ENCODE results near the gene NUPR1.
"Not testable (repeated sequence)": the region's sequence is repeated elsewhere in the genome, so short reads cannot be mapped to it uniquely, and the experiment has no call there.

Gene NUPR1, protein sequence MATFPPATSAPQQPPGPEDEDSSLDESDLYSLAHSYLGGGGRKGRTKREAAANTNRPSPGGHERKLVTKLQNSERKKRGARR

DNA sequence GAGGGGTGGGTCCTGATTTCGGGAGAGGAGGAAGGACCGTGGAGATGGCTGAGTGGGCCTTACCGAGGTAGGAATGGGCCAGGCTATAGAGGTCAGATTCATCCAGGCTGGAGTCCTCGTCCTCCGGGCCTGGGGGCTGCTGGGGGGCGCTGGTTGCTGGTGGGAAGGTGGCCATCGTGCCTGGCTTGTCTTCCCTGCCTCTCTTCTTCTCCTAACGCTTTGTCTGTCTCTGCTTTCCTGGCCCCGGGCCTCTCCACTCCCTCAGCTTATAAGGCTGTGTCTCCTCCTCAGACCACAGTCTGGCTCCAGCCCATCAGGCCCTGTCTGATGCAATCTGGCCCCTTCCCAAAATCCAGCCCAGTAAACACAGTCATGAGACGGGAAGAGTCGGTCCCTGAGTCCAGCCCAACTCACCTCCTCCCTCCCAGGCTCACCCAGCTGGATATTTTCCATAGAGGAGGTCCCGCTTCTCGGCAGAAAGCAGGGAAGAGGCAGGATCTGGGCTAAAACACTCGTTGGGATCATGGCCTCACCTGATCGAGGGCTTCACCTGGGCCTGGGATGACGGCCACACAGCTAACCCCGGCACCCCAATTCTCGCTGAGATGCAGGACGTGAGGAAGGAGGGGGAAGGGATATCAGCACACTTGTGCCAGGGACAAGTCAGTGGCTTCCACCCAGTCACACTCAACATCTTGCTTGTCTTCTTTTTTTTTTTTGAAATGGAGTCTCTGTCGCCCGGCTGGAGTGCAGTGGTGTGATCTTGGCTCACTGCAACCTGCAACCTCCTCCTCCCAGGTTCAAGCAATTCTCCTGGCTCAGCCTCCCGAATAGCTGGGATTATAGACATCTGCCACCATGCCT lies at the start of gene NUPR1:
NUPR1 (minus strand) TSS at position 242 of the 864 bp plus-strand sequence; CDS start at position 175, 67 bp downstream.
- no peak for DNase-seq

DNA sequence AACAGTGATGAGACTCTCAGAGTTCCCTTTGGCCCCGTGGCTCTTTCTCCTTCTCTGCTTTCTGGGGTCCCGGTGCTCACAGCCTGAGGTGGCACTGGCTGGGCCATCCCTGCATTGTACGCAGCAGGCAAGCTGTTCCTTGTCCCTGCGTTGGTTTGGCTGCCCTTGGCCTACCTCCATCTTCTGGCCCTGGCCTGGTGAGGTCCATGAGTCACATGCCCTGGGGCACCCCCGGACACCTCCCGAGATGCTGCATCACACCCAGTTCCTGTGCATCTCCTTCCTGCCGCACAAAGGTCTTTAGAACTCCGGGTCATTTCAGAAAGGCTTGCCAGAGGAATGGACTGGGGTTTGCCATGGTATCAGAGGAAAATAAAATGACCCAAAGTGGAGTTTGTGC lies 48.6 kb upstream of the NUPR1 start:
- DNase-seq: no peak

DNA sequence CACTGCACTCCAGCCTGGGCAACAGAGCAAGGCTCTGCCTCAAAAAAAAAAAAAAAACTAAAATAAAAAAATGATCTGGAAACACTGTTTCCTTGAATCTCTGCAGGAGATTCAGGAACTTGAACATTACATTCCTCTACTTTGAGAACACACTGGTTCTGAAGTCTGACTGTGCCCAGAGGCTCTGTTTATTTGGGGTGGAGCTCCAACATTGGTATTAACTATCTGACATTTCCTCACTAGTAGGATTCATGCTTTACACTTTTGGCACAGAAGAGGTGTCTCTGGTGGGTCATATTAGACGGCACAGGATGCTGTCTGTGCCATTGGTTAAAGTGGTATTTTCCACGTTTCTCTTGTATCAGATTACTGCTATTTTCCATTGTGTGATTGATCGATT lies 47.7 kb upstream of the NUPR1 start:
- no peak for DNase-seq

DNA sequence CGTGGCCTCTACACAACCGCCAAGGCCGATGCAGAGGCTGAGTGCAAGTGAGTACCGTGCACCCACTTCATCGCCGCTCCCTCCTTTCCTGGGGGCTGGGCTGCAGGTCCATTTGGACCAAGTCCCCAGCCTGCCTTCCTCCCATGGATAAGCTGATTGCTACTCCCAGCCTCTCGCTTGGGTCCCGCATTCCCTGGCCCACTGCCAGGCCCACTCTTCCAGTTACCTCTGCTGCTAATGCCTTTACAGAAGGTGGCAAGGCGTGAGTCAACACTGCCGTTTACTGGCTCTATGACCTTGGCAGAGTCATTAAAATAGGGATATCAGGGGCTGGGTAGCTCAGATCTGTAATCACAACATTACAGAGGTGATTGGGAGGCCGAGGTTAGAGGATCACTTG lies 46.9 kb upstream of the NUPR1 start:
- no peak for DNase-seq

DNA sequence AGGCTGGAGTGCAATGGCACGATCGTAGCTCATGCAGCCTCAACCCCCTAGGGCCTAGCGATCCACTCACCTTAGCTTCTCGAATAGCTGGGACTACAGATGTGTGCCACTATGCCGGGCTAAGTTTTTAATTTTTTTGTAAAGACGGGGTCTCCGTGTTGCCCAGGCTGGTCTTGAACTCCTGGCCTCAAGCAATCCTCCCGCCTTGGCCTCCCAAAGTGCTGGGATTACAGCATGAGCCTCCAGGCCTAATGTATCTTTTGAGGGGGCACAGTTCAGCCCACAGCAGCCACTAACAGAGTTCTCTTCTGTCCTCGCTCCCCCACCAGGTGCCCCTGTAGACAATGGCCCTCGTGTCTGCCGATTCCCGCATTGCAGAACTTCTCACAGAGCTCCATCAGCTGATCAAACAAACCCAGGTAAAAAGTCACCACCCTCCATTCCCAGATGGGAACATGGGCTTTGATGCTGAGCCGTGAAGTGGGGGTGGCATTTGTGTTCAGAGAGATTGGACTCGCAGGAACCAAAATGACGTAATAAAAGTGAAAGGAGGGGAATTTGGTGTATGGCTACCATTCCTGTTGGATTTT lies 42.0 kb upstream of the NUPR1 start:
- no peak for DNase-seq

DNA sequence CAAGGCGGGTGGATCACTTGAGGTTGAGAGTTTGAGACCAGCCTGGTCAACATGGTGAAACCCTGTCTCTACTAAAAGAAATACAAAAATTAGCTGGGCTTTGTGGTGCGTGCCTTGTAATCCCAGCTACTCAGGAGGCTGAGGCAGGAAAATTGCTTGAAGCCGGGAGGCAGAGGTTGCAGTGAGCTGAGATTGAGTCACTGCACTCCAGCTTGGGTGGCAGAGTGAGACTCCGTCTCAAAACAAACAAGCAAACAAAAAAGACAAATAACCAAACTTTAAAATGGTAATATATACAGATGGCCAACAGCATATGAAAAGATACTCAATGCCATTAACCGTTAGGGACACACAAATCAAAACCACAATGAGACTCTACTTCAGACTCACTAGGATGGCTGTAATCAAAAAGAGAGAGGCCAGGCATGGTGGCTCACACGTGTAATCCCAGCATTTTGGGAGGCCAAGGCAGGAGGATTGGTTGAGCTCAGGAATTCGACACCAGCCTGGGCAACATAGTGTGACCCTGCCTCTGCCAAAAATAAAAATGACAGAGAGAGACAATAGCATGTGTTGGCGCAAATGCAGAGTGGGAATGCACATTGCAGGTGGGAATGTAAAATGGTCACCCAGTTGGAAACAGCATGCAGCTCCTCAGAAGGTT lies 36.8 kb upstream of the NUPR1 start:
- DNase-seq: no peak

DNA sequence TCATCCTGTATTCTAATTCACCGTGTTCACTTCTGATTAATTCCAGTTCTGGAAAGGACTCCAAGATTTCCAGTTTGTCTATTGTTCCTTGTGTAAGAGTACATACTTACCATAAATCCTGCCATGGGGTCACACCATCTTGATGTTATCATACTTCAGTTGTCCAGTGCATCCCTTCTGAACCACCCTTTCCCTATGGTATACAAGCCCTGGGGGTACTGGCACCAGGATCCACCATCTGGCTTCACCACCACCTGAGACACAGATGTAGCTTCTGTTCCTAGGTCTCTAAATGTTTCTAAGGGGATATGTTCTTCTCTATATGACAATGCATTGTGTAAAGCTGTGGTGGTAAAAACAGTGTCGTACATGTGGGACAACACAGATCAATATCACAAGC lies 36.2 kb upstream of the NUPR1 start:
- DNase-seq: no peak

DNA sequence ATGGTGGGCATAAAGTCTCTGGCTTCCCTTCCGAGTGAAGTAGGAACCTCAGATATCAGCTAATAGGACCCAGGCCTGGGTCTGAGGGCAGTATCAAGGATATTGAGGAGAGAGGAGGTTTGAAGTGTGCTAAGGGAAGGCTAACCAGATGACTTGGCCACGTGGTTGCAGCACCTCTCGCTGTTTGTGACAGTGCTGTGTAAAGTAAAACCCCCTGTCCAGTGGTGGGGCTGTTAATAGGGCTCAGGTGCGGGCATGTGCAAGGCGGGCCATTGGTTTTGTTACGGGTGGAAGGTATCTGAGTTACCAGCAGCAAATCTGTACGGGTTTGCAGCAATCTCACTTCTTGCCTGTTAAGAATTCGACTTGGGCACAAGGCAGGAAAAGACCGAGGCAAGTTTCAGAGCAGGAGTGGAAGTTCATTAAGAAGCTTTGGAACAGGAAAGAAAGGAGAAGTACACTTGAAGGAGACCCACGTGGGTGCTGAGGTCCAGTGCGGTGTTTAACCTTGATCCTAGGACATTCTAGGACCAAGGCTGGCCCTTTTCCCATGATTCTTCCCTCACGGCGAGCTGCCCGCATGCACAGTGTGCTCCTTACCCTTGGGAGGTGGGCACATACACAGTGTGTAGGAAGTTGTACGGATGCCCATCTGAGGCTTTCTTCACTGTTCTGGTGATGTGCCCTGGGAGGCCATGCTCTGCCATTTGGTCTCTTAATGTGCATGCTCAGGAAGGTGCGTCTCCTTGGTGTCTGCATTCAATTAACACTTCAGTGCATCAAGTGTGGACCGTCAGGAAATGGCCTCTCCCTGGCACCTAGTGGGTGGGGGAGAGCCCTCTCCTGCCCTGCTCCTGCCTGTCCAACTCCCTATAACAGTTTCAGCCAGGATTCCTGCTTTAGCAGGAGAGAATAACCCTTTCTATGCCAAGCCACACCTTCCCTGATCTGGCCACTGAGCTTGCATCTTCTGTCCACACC lies 35.3 kb upstream of the NUPR1 start:
- no peak for DNase-seq

DNA sequence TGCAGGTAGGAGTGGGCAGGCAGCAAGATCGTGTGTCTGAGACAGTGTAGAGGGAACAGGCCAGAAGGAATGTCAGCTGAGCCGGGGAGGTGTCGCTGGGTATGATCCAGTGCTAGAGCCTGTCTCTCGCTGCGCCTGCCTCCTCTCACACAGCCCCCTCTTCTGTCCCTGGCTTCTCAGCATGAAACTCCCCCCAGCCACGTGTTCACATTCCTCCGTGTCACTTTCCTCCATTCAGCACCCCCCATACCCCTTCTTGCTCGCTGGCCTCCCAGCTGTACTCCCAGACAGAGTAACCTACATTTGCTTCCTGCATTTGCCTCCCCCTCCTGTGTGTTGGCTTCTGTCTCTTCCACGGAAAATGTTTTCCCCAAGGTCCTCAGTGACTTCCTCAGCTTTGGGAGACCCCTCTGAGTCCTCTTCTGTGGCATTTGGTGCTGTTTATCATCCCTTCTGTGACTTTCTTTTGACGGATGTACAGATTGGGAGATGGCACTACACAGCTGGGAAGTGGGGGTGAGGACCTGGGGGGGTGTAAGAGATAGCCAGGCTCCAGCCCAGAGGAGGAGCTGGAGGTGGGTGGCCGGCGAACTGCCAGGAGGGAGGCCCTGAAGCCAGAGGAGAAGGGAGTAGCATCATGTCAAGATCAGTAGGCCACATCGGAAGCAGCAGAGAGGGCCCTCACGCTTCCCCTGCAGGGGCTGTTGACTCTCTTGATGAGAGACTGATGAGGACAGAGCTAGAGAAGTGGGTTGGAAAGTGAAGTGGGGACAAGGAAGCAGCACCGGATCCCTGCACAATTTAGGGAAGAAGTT lies 34.1 kb upstream of the NUPR1 start:
- no peak for DNase-seq

DNA sequence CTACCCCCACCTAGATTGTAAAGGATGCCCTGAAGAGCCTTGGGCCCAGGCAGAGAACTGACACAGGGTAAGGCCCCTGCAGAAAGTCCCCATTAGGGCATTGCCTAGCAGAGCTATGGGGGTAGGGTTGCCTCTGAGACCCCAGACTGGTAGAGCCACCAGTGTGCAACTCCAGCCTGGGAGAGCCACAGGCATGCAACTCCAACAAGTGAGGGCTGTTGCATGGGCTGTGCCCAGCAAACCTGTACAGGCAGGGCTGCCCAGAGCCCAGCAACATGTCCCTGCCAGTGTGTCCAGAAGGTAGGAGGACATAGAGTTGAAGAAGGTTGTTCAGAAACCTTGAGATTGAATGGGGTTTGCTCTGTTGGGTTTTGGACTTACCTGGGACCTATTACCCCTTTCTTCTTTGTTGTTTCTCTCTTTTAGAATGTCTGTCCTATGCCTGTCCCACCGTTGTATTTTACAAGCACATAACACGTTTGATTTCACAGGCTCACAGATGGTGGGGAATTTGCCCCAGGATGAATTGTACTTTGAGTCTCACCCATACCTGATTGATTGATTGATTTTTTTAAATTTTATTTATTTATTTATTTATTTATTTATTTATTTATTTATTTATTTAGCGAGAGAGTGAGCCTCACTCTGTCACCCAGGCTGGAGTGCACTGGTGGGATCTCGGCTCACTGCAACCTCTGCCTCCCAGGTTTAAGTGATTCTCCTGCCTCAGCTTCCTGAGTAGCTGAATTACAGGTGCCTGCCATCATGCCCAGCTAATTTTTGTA lies 31.4 kb upstream of the NUPR1 start:
- DNase-seq: no peak

DNA sequence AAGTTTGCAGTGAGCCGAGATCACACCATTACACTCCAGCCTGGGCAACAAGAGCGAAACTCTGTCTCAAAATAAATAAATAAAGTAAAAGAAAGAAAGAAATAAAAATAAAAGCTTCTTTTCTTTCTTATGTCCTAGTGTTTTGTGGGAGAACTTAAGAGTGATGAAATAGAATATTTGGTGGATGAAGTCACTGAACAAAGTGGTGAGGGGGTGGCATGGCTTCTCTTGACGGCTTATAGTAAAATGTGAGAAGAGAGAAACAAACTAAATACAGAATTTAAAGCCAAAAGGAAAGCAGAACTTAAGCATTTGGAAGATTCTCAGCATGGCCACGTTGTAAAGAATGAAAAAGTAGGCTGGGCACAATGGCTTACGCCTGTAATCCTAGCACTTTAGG lies 30.2 kb upstream of the NUPR1 start:
- DNase-seq: no peak

DNA sequence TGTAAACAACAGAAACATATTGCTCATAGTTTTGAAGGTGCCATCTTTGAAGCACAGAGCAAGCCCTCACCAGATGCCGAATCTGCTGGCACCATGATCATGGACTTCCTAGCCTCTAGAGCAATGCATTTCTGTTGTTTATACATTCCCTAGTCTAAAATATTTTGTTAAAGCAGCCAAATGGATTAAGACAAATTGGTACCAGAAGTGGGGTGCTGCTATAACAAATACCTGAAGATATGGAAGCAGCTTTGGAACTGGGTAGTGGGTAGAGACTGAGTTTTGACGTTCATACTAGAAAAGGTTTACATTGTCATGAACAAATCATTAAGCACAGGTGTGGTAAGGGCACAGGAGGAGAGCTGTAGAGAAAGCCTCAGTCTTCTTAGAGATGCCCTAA lies 28.5 kb upstream of the NUPR1 start:
- no peak for DNase-seq

DNA sequence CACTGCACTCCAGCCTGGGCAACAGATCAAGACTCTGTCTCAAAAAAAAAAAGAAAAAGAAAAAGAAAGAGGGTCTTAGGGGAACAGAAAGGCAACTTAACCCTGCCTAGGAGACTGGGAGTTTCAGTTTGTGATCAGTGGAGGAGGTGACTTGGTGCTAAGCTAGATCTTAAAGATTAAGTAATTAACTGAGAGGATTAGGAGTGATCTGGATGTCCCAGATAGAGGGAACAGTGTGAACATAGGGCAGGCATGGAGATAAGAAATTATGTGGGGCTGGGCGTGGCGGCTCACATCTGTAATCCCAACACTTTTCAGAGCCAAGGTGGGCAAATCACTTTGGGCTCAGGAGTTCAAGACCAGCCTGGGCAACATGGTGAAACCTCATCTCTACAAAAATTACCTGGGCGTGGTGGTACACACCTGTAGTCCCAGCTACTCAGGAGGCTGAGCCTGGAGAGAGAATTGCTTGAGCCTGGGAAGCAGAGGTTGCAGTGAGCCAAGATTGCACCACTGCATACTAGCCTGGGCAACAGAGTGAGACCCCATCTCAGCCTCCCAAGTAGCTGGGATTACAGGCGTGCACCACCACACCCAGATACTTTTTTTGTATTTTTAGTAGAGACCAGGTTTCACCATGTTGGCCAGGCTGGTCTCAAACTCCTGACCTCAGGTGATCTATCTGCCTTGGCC lies 27.6 kb upstream of the NUPR1 start:
- DNase-seq: not testable (repeated sequence)

DNA sequence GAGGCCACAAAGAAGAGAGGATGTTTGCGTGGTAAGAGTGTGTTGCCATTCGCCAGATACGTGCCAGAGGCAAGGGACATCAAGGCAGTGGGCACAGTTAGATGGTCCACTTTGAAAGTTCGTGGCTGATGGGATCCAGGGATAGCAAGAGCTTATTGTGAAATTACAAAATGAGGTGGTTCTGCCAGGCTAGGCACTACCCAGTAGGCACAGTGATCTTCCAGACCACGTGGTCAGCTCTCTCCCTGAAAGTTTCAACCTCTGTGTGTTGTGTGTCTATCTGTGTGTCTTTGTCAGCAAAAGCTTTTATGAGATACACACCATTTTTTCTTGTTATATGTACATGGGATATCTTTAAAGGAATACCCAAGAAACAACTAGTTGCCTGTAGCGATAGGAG lies 24.4 kb upstream of the NUPR1 start:
- DNase-seq: no peak

DNA sequence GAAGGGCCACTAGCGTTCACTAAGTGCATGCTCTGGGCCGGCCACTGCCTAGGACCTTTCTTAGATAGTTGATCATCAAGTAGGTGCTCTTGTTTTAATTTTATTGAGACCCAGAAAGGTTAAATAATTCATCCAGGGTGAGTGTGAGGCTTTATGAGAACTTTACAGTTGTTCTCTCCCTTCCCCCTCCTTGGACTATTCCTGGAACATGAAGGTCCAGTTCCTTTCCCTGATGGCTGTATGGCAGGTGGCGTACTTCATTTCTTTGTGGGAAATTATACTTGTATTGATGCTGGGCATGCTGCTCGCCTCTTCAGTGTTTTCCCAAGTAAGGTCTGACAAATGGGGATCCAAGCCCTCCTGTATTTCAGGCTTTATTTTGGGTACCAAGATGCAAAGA lies 23.4 kb upstream of the NUPR1 start:
- DNase-seq: no peak

DNA sequence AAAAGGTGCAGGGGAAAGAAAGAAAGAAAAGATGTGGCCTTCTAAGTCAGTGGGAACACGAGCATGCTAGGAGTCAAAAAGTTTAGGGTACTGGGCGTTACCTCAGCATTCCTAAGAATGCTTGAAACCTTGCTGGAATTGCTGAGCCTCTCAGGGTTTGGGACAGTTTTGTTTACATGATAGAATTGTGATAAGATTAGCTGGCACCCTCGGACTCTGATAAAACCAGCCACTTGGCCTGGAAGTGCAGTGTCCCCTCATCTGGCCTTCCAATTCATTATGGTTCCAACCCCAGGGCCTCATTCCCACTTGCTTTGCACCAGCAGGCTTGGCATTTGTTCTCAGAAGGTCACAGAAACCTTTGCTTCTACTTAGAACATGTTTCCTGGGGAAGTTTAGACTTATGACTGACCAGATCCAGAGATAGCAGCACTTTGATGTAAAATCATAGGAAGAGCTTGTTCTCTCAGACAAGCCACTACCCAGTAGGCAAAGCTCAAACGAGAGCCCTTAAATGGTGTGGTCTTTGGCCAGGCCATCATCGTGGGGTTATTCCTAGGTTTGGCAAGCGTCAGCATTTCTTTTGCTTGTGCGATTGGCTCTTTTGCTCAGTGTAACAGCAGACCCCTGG lies 22.9 kb upstream of the NUPR1 start:
- DNase-seq: no peak

DNA sequence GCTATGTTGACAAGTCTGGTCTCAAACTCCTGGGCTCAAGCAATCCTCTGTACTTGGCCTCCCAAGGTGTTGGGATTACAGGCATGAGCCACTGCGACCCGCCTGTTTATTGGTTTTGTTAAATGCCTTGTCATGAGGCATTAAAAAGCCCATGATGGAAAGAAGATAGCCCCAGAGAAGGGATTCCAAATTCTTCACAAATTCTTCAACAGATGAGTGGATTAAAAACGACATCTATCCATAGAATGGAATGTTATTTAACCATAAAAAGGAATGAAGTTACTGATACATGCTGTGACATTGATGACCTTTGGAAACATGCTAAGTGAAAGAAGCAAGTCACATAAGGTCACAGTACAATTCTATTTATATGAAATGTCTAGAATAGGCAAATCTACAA lies 19.7 kb upstream of the NUPR1 start:
- DNase-seq: no peak

DNA sequence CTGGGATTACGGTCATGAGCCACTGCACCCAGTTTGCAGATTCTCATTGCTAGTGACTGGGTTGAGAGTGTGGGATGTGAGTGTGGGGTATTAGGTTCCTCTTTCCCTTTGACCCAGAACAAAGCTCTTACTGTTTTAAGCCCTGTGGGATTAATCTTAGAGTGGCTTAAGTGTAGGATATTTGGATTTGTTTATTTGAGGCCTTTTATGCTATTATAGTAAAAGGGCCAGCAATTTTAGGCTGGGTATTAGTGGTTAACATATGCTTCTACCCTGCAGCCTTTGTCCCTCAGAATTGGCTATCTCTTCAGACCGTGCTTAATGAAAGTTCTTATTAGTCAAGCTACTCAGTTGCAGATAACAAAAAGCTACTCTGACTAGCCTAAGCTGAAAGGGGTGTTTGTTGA lies 18.1 kb upstream of the NUPR1 start:
- no peak for DNase-seq

DNA sequence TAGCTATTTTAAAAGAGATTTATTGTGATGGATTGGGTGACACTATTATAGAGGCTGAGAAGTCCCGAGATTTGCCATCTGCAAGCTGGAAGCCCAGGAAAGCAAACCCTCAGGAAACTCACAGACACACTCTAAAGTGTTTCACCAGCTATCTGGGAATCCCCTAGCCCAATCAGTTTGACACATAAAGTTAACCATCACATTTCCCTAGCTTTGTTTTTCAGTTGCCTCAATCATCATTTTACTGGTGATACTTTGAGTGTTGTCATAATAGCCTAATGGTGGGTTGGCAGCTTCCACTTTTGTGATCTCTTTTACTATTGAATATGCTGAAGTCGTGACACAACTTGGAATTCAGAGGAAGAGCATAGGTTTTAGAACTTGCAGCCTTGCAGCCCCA lies 16.8 kb upstream of the NUPR1 start:
- DNase-seq: no peak
